Endothelial cell of umbilical vein (primary cell): Measurements from ENCODE around the gene HABP2. TPM values are rescaled to one million over a fixed set of nuclear protein-coding genes. Genes with fewer than 3 reads are reported as not detected.

Experiments used
- BruUV-seq: library from RNA; stranded (reverse); fragments of 400-500 nt; replicated peaks from 2 replicates; lab custom pipeline; 2021; lab: Mats Ljungman, UMichigan
- CTCF ChIA-PET: fragments of 300-600, 350-600 bp; sonication (Branson Sonifier 250); formaldehyde crosslinking; loops from one replicate; lab custom pipeline; 2021; ENCODE audit warnings: antibody characterized with exemption, inconsistent platforms; lab: Charles Lee
- POLR2A ChIA-PET: fragments of 300-600, 350-600 bp; sonication (Branson Sonifier 250); formaldehyde crosslinking; loops from one replicate; lab custom pipeline; 2021; ENCODE audit warnings: antibody characterized with exemption, inconsistent platforms; lab: Charles Lee
- DNase-seq: peaks from one replicate; pipeline ENCODE4 v3.0.0-alpha.2; 2011; ENCODE audit warnings: low read depth, low spot score
- FAIRE-seq: peaks from 2 replicates; lab custom pipeline; 2011; peaks lifted over from hg19 to GRCh38; lab: Jason Lieb, UNC
- H2AFZ ChIP-seq: 2 replicates; pipeline ENCODE4 v1.6.0; 2012; ENCODE audit warnings: low read depth, low read length, control low read depth, inconsistent platforms
- H3K27ac ChIP-seq: 2 replicates; pipeline ENCODE4 v1.5.1; 2011; ENCODE audit warnings: low read depth, mild to moderate bottlenecking, control low read depth, low read length, moderate library complexity; ENCODE audit not compliant: insufficient read depth
- H3K27me3 ChIP-seq, 2 experiments: 2 replicates each; pipeline versions ENCODE4 v1.6.0 to v1.6.1; 2011; ENCODE audit warnings: low read length in 2 of 2, mixed read lengths in 1 of 2; ENCODE audit not compliant: control insufficient read depth in 2 of 2, insufficient read depth in 2 of 2
- H3K36me3 ChIP-seq, 2 experiments: 2 replicates in 1 of 2; 3 replicates in 1 of 2; pipeline ENCODE4 v1.5.1; 2011; ENCODE audit warnings: low read length in 2 of 2, mild to moderate bottlenecking in 1 of 2, moderate library complexity in 1 of 2; ENCODE audit not compliant: control insufficient read depth in 2 of 2, insufficient read depth in 2 of 2; ENCODE audit errors: extremely low read depth in 1 of 2
- H3K4me1 ChIP-seq: 3 replicates; pipeline ENCODE4 v1.5.1; 2011; ENCODE audit warnings: mild to moderate bottlenecking, low read length; ENCODE audit not compliant: control insufficient read depth, insufficient read depth; ENCODE audit errors: extremely low read depth
- H3K4me2 ChIP-seq: 2 replicates; pipeline ENCODE4 v1.6.1; 2011; ENCODE audit warnings: low read length, control low read depth, mixed read lengths; ENCODE audit not compliant: insufficient read depth
- H3K4me3 ChIP-seq, 3 experiments: fragments of 200-600 bp in 1 of 3; sonication (generic), shearing (Covaris generic) in 1 of 3; replicated peaks in 1 of 3; 2 replicates each; pipeline ENCODE4 v1.5.1; 2011 to 2016; ENCODE audit warnings: control low read depth in 3 of 3, low read length in 3 of 3, mild to moderate bottlenecking in 2 of 3, inconsistent platforms in 1 of 3, low read depth in 1 of 3, moderate library complexity in 1 of 3; ENCODE audit not compliant: insufficient read depth in 1 of 3
- H3K79me2 ChIP-seq: 2 replicates; pipeline ENCODE4 v1.6.0; 2012; ENCODE audit warnings: low read length, inconsistent platforms; ENCODE audit not compliant: control insufficient read depth, insufficient read depth
- H3K9ac ChIP-seq: replicated peaks from 2 replicates; pipeline ENCODE3; 2011; ENCODE audit warnings: low read length, control low read depth; ENCODE audit not compliant: insufficient read depth; ENCODE audit errors: extremely low read depth
- H3K9me1 ChIP-seq: replicated peaks from 3 replicates; pipeline ENCODE4 v1.6.0; 2011; ENCODE audit warnings: mild to moderate bottlenecking, low read length; ENCODE audit not compliant: control insufficient read depth, insufficient read depth; ENCODE audit errors: extremely low read depth
- H3K9me3 ChIP-seq: replicated peaks from 2 replicates; pipeline ENCODE4 v1.5.1; 2012; ENCODE audit warnings: low read length, inconsistent platforms; ENCODE audit not compliant: control insufficient read depth, insufficient read depth
- H4K20me1 ChIP-seq: replicated peaks from 2 replicates; pipeline ENCODE3; 2011; ENCODE audit warnings: mild to moderate bottlenecking, low read length; ENCODE audit not compliant: control insufficient read depth, insufficient read depth; ENCODE audit errors: extremely low read depth
- EZH2 ChIP-seq: IDR thresholded peaks from 2 replicates; pipeline ENCODE4 v1.6.1; 2012; ENCODE audit warnings: borderline replicate concordance, low read depth, mild to moderate bottlenecking, moderate library complexity, low read length, inconsistent platforms; ENCODE audit not compliant: severe bottlenecking
- FOS ChIP-seq: IDR thresholded peaks from 2 replicates; pipeline ENCODE4 v1.6.1; 2011; ENCODE audit warnings: mild to moderate bottlenecking, low read length, moderate library complexity, borderline replicate concordance; ENCODE audit not compliant: insufficient read depth
- GATA2 ChIP-seq: IDR thresholded peaks from 2 replicates; pipeline ENCODE4 v1.7.0; 2011; ENCODE audit warnings: low read depth, mild to moderate bottlenecking, moderate library complexity, mixed read lengths, low read length; ENCODE audit not compliant: insufficient read length, insufficient read depth
- JUN ChIP-seq: IDR thresholded peaks from 2 replicates; pipeline ENCODE4 v1.6.1; 2011; ENCODE audit warnings: borderline replicate concordance, low read depth; ENCODE audit not compliant: insufficient read length, insufficient read depth
- MAX ChIP-seq: IDR thresholded peaks from 2 replicates; pipeline ENCODE4 v1.6.1; 2011; ENCODE audit not compliant: insufficient read depth, insufficient read length
- MYC ChIP-seq: IDR thresholded peaks from one replicate; pipeline ENCODE4 v1.6.1; 2011; ENCODE audit warnings: mild to moderate bottlenecking, low read depth, low read length
- POLR2A ChIP-seq: IDR thresholded peaks from 2 replicates; pipeline ENCODE4 v1.6.1; 2012; ENCODE audit warnings: low read depth, mild to moderate bottlenecking, control low read depth, low read length
- POLR2AphosphoS5 ChIP-seq: IDR thresholded peaks from 2 replicates; pipeline ENCODE4 v1.6.1; 2012; ENCODE audit warnings: low read depth, mild to moderate bottlenecking, control low read depth, low read length, moderate library complexity; ENCODE audit not compliant: insufficient read depth
- dilution Hi-C: fragments of 300-500 bp; cut with MboI; formaldehyde crosslinking; loops from one replicate; pipeline ENCODE4 v1.15.0; 2019; ENCODE audit warnings: low sequenced_read_pairs; ENCODE audit not compliant: extremely low pct_ligation_motif_present
- intact Hi-C: fragments of 100-400 bp; cut with micrococcal nuclease; formaldehyde crosslinking; loops from one replicate; pipeline ENCODE4 v1.10.0; 2022
- polyA plus RNA-seq, 4 experiments: library from polyadenylated mRNA; depleted of rRNA in 3 of 4; stranded (reverse) in 3 of 4; unstranded in 1 of 4; fragments of >200 nt; gene quantifications; 2 replicates each; pipeline versions ENCODE4 v1.2.1 to v1.2.3, GENCODE V29; 2011 to 2012; ENCODE audit warnings: missing spikeins in 1 of 4
- total RNA-seq: library from RNA; stranded (reverse); gene quantifications from 2 replicates; pipeline ENCODE4 v1.2.3, GENCODE V29; 2021
- TF ChIP-seq, protein P1 (sequence below), 2 donors: IDR thresholded peaks; 1 replicate in 1 of 2; 2 replicates in 1 of 2; pipeline ENCODE4 v1.5.1; 2011; ENCODE audit warnings: low read length in 2 of 2, mild to moderate bottlenecking in 2 of 2, moderate library complexity in 2 of 2, control low read depth in 1 of 2, inconsistent platforms in 1 of 2, low read depth in 1 of 2; ENCODE audit not compliant: insufficient read depth in 1 of 2; ENCODE audit errors: extremely low read depth in 1 of 2

The HABP2 gene
- total and polyA plus RNA-seq, 2 donors (not counting 3 experiments of a cell fraction or from before 2014, with no cell fraction given): 0.04 TPM; not detected in 1

DNA sequence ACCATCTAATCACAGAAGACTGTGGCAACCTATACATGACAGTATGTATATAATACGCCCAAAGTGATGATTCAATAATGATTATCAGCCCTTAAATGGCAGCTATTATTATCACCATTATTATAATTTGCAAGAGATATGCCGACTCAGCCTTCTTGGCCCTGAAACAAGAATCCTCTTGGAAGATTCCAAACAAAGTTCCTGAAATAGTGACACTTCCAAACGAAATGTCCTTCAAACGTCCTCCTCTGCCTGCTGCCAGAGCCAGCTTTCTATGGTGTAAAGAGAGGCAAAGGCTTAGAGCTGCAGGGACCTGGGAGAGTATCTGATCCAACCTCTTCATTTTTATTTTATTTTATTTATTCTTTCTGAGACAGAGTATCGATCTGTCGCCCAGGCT, 75.0 kb downstream of the HABP2 start:
- ChIA-PET POLR2A (no interaction called here), CTCF (no interaction called here)

More for the DNA sequence above, 75.0 kb downstream of the HABP2 start:
- FAIRE-seq: no peak
- Histone ChIP-seq H3K4me1 (no peaks in the 10 kb centered on the region), H4K20me1 (no peaks in the 10 kb centered on the region), H3K9me3 (no peaks in the 10 kb centered on the region), H3K9me1 (no peaks in the 10 kb centered on the region), H3K4me3 (no peak overlapping the region), H3K27me3 (no peaks in the 10 kb centered on the region), H3K27ac (no peak overlapping the region), H3K4me2 (no peak overlapping the region), H2AFZ (no peak overlapping the region), H3K79me2 (no peaks in the 10 kb centered on the region), H3K36me3 (no peaks in the 10 kb centered on the region), H3K9ac (no peak overlapping the region)
- TF ChIP-seq, protein P1, sequence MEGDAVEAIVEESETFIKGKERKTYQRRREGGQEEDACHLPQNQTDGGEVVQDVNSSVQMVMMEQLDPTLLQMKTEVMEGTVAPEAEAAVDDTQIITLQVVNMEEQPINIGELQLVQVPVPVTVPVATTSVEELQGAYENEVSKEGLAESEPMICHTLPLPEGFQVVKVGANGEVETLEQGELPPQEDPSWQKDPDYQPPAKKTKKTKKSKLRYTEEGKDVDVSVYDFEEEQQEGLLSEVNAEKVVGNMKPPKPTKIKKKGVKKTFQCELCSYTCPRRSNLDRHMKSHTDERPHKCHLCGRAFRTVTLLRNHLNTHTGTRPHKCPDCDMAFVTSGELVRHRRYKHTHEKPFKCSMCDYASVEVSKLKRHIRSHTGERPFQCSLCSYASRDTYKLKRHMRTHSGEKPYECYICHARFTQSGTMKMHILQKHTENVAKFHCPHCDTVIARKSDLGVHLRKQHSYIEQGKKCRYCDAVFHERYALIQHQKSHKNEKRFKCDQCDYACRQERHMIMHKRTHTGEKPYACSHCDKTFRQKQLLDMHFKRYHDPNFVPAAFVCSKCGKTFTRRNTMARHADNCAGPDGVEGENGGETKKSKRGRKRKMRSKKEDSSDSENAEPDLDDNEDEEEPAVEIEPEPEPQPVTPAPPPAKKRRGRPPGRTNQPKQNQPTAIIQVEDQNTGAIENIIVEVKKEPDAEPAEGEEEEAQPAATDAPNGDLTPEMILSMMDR (IDR thresholded peaks at IDR 0.05; ENCODE audit: extremely low read depth in 1 of 2, insufficient read depth in 1 of 2, low read depth in 1 of 2, low read length in 2 of 2): no peak
- TF ChIP-seq GATA2: no peak
- no peak for TF ChIP-seq MYC
- no peak for TF ChIP-seq MAX
- no peak for TF ChIP-seq FOS
- TF ChIP-seq POLR2A: no peak
- no peak for TF ChIP-seq POLR2AphosphoS5
- TF ChIP-seq EZH2: no peak
- no peak for TF ChIP-seq JUN
- intact Hi-C loops (no loop called here), dilution Hi-C loops (no loop called here)
- BruUV-seq: no TSS peak
- DNase-seq: no peak
